Uterus (tissue), 4 donors: Measurements from ENCODE around the gene SKI. TPM values are rescaled to one million over a fixed set of nuclear protein-coding genes. Genes with fewer than 3 reads are reported as not detected.

Experiments
- DNase-seq, 2 donors: peaks; one replicate each; pipeline ENCODE4 v3.0.0-alpha.2; 2019 to 2020
- H3K27ac ChIP-seq, 2 donors: fragments of 200-600 bp; sonication (generic); 1 replicate in 1 of 2; 2 replicates in 1 of 2; pipeline ENCODE4 v1.5.1; 2016 to 2018
- H3K27me3 ChIP-seq, 2 donors: fragments of 200-600 bp; sonication (generic); one replicate each; pipeline ENCODE4 v1.5.1; 2018 to 2019; ENCODE audit warnings: control low read depth in 1 of 2
- H3K36me3 ChIP-seq, 2 donors: fragments of 200-600 bp; sonication (generic); one replicate each; pipeline ENCODE4 v1.5.1; 2019; ENCODE audit warnings: control low read depth in 1 of 2
- H3K4me1 ChIP-seq, 2 donors: fragments of 200-600 bp; sonication (generic); one replicate each; pipeline ENCODE4 v1.5.1; 2018 to 2019; ENCODE audit warnings: control low read depth in 1 of 2
- H3K4me3 ChIP-seq, 2 donors: fragments of 200-600 bp; sonication (generic); 1 replicate in 1 of 2; 2 replicates in 1 of 2; pipeline ENCODE4 v1.5.1; 2018 to 2019; ENCODE audit warnings: mild to moderate bottlenecking in 1 of 2
- H3K9me3 ChIP-seq, 2 donors: fragments of 200-600 bp; sonication (generic); one replicate each; pipeline ENCODE4 v1.5.1; 2019; ENCODE audit warnings: control low read depth in 1 of 2
- POLR2A ChIP-seq, 2 donors: fragments of 450-650 bp; IDR thresholded peaks; one replicate each; pipeline ENCODE4 v1.6.1; 2016; ENCODE audit warnings: antibody characterized with exemption in 2 of 2, mild to moderate bottlenecking in 1 of 2, moderate library complexity in 1 of 2
- intact Hi-C: fragments of 100-400 bp; cut with DNase I; formaldehyde crosslinking; loops from one replicate; pipeline ENCODE4 v1.15.1; 2023; ENCODE audit warnings: low total_unique reads
- total RNA-seq, 4 donors: library from RNA; depleted of rRNA in 3 of 4; stranded (reverse); fragments of >200 nt in 3 of 4; gene quantifications; one replicate each; pipeline versions ENCODE4 v1.1.0 to v1.2.4, GENCODE V29; 2014 to 2023
- TF ChIP-seq, protein P1 (sequence below), 4 experiments: fragments of 200-600 bp in 2 of 4; fragments of 450-650 bp in 2 of 4; sonication (generic) in 2 of 4; IDR thresholded peaks; one replicate each; pipeline ENCODE4 v1.5.1; 2016 to 2019; ENCODE audit warnings: antibody characterized with exemption in 4 of 4, mild to moderate bottlenecking in 2 of 4, moderate library complexity in 1 of 4
- donor health status: DM: yes; HTN: yes; CAD: no.

SKI gene
- total RNA-seq, 4 donors from 2014 or later = 22.8 to 148 (median 34.9) TPM

DNA sequence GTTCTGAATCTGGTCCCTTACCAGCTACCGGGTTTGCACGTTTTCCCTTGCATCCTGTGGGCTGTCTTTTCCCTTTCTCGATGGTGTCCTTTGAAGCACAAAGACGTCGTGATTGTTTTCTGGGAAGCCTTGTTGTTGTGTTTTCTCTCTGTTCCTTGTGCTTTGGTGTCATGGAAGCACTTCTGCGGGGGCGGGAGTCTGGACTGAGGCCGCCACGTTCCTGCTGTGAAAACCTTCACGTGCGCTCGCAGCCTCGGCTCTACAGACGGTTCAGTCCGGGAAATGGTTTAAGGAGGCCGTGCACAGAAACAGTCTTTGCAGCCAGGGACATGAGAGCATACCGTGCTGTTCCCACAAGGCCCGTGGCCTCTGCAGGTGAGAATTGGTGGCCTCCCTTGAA is 68.5 kb downstream of the SKI start:
- Histone ChIP-seq H3K36me3 (no peaks in the 10 kb centered on the region), H3K27ac (peak overlapping the region in 1 of 2 donors; percentile 3), H3K4me3 (no peak overlapping the region), H3K9me3 (no peaks in the 10 kb centered on the region), H3K4me1 (peaks cover 0 to 52% of the 10 kb centered on the region in 2 donors), H3K27me3 (no peaks in the 10 kb centered on the region)
- no peak for DNase-seq
- TF ChIP-seq, protein P1, sequence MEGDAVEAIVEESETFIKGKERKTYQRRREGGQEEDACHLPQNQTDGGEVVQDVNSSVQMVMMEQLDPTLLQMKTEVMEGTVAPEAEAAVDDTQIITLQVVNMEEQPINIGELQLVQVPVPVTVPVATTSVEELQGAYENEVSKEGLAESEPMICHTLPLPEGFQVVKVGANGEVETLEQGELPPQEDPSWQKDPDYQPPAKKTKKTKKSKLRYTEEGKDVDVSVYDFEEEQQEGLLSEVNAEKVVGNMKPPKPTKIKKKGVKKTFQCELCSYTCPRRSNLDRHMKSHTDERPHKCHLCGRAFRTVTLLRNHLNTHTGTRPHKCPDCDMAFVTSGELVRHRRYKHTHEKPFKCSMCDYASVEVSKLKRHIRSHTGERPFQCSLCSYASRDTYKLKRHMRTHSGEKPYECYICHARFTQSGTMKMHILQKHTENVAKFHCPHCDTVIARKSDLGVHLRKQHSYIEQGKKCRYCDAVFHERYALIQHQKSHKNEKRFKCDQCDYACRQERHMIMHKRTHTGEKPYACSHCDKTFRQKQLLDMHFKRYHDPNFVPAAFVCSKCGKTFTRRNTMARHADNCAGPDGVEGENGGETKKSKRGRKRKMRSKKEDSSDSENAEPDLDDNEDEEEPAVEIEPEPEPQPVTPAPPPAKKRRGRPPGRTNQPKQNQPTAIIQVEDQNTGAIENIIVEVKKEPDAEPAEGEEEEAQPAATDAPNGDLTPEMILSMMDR (IDR thresholded peaks at IDR 0.05) = no peak
- TF ChIP-seq POLR2A (IDR thresholded peaks at IDR 0.05) = no peak
- intact Hi-C loops = no loop called here

DNA sequence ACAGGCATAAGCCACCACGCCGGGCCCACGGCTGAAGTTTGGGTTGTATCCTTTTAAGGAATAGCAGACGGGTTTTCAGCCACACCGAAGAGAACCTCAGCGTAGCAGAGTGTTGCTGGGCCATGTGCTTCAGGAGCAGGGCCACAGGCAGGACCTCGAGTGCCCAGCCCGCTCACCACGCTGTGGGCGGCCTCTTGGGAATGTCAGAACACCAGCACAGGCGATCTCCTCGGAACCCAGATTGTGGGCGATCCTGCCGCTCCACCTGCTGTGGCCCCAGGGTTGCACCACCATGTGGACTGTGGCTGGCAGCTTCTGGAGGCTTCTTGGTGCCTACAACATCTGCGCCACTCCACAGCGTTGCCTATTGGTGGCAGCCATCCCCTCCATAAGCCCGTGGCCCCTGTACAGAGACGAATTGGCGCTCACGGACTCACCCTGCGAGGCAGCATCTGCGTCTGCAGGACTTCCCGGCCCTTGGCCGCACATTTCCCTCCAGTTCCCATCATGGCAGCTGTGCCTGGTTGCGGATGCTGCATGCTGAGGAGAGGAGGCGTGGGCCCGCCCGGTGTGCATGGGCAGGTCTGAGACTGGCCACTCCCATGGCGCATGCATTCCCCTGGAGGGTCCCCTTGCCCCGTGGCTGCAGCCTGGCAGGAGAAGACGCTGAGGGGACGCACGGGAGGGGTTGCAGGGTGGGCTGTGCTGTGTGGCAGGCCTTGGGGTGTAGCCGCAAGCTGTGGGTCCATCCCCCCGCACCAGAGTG is 69.3 kb downstream of the SKI start:
- TF ChIP-seq, protein P1 (IDR thresholded peaks at IDR 0.05) = no peak
- no peak for TF ChIP-seq POLR2A (IDR thresholded peaks at IDR 0.05)
- H3K27ac ChIP-seq = no peak overlapping the region
- DNase-seq = no peak

DNA sequence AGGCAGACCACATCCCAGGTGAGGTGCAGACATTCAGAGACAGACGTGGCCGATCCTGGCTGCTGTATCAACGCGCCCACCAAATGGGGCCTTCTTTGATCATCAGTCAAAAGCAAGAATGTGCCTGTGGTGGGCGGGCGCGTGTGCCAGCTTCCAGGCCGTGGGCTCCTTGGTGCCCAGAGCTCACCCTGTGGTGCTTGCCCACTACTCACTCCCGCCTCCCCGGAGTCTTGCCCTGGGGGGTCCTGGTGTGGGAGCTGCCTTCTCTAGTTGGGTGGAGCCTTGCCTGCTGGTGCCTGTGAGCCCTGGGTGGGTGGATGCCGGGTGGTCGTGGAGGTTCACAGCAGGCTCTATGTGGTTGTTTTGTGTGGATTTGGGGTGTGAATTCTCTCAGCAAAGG is 70.6 kb downstream of the SKI start:
- H3K9me3 ChIP-seq = no peaks in the 10 kb centered on the region
- intact Hi-C loops = no loop called here
- H3K27ac ChIP-seq = peak overlapping the region in 1 of 2 donors; percentile 60
- TF ChIP-seq, protein P1 (IDR thresholded peaks at IDR 0.05) = no peak
- no peak for TF ChIP-seq POLR2A (IDR thresholded peaks at IDR 0.05)
- peaks cover 0 to 43% of the 10 kb centered on the region in 2 donors for H3K4me1 ChIP-seq
- no peaks in the 10 kb centered on the region for H3K36me3 ChIP-seq
- no peak overlapping the region for H3K4me3 ChIP-seq
- no peaks in the 10 kb centered on the region for H3K27me3 ChIP-seq
- no peak for DNase-seq

More for the DNA sequence above, 69.3 kb downstream of the SKI start:
- H3K4me1 ChIP-seq = peaks cover 0 to 52% of the 10 kb centered on the region in 2 donors
- H3K27me3 ChIP-seq = no peaks in the 10 kb centered on the region
- no peaks in the 10 kb centered on the region for H3K36me3 ChIP-seq
- intact Hi-C loops = no loop called here
- H3K4me3 ChIP-seq = no peak overlapping the region
- no peaks in the 10 kb centered on the region for H3K9me3 ChIP-seq

DNA sequence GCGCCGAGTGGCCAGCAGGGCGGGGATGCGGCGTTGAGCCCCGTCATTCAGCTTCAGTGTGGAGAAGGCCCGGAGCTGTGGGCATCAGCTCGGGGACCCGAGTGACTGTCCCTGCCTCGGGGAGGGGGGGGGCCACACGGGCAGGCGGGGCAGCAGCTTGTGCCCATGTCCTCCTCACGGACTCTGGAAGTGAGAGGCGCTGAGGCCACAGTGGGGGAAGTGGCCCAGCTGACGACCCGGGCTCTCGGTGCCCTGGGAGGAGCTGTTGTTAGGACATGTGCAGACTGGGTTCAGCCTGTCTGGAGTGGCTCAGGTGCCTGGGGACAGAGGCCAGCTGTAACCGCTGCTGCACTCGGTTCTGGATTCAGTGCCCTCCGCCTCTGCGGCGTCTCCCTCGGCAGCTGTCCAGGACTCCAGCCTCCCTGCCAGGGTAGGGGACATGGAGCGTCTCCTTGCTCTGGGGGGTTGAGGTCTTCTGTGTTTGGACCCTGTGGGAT is 71.1 kb downstream of the SKI start:
- Histone ChIP-seq H3K4me1 (peaks cover 0 to 43% of the 10 kb centered on the region in 2 donors), H3K27ac (peak overlapping the region; percentile 60 to 70)
- intact Hi-C loops = no loop called here

More for the DNA sequence above, 71.1 kb downstream of the SKI start:
- H3K27me3 ChIP-seq = no peaks in the 10 kb centered on the region
- TF ChIP-seq, protein P1 (IDR thresholded peaks at IDR 0.05) = no peak
- TF ChIP-seq POLR2A (IDR thresholded peaks at IDR 0.05) = no peak
- no peaks in the 10 kb centered on the region for H3K36me3 ChIP-seq
- no peak for DNase-seq
- no peaks in the 10 kb centered on the region for H3K9me3 ChIP-seq
- no peak overlapping the region for H3K4me3 ChIP-seq
